ENCODE measurements around the gene KAT5. TPM values are rescaled to one million over a fixed set of nuclear protein-coding genes. Genes with fewer than 3 reads are reported as not detected.
A peak's percentile ranks its signal among the peaks of the same experiment; 100 is the strongest.

Gene KAT5
- total and polyA plus RNA-seq, 10 of the 15 experiments (the other 5 are each of a cell fraction or from before 2014, with no cell fraction given), result 3.4 to 66.1 (median 46.3) TPM

DNA sequence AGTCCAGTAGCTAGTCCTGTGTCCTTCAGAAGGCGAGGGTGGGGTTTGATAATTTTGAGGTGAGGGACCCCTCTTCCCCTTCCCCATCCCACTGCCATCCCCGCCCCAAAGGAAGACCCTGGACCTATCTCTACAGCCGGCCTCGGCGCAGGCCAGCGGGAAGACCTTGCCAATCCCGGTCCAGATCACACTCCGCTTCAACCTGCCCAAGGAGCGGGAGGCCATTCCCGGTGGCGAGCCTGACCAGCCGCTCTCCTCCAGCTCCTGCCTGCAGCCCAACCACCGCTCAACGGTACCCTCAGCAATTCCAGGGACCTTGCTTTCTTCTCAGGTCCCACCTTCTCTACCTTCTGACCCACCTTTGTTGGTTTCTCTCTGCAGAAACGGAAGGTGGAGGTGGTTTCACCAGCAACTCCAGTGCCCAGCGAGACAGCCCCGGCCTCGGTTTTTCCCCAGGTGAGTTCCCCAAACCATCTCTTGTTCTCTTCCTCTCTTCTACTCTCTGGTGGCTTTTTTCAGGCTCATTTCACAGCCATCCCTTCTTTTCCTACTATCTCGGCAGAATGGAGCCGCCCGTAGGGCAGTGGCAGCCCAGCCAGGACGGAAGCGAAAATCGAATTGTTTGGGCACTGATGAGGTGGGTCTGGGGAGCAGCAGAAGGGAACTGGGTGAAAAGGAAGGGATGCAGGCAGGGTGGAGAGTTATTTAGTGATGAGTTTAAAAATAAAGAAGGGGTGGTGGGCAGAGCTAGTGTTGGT lies 1.3 kb downstream of the KAT5 start:
- Histone ChIP-seq H3K79me2 (ENCODE audit: control insufficient read depth, insufficient read depth, low read length) (peaks cover 9% of the 10 kb centered on the region), H3K4me1 (ENCODE audit: control insufficient read depth, insufficient read depth, low read length) (peaks cover 9% of the 10 kb centered on the region), H3K4me2 (ENCODE audit: control insufficient read depth, insufficient read depth) (peak overlapping the region; percentile 99), H3K9me3 (replicated peaks; ENCODE audit: control insufficient read depth, insufficient read depth, low read length) (no peaks in the 10 kb centered on the region), H2AFZ (ENCODE audit: control insufficient read depth, low read depth, low read length) (no peak overlapping the region), H3K36me3 (ENCODE audit: control insufficient read depth in 2 of 2, insufficient read depth in 2 of 2, low read length in 1 of 2) (peaks cover 25 to 26% of the 10 kb centered on the region in 2 experiments; a peak in 3 of 4 replicates), H3K27me3 (replicated peaks in 1 of 2; ENCODE audit: control insufficient read depth in 2 of 2, insufficient read depth in 2 of 2, low read length in 1 of 2) (no peaks in the 10 kb centered on the region), H3K4me3 (peak overlapping the region; percentile 85; the same call in 1 of the 2 replicates), H3K27ac (ENCODE audit: control insufficient read depth, insufficient read depth) (no peak overlapping the region), H4K20me1 (ENCODE audit: control insufficient read depth, insufficient read depth) (no peaks in the 10 kb centered on the region; the same call in 1 of the 2 replicates), H3K9ac (ENCODE audit: control insufficient read depth, insufficient read depth, low read length) (no peak overlapping the region)
- TF ChIP-seq CBX3 (IDR thresholded peaks at IDR 0.05; ENCODE audit: borderline replicate concordance, low read depth) (no peak), MYB (IDR thresholded peaks at IDR 0.05; ENCODE audit: borderline replicate concordance, low read depth, low read length) (no peak), RCOR1 (conservative IDR thresholded peaks at IDR 0.05; ENCODE audit: low read depth, low read length) (no peak), RFX5 (IDR thresholded peaks at IDR 0.05; ENCODE audit: low read depth, low read length) (no peak), HDAC2 (IDR thresholded peaks at IDR 0.05) (no peak), HCFC1 (IDR thresholded peaks at IDR 0.05; ENCODE audit: low read length) (no peak), TBL1XR1 (IDR thresholded peaks at IDR 0.05; ENCODE audit: low read depth, low read length) (no peak), NR2F1 (conservative IDR thresholded peaks at IDR 0.05) (no peak), POLR2AphosphoS5 (IDR thresholded peaks at IDR 0.05; ENCODE audit: low read length) (no peak), NR2C2 (IDR thresholded peaks at IDR 0.05; ENCODE audit: borderline replicate concordance, control insufficient read depth, insufficient read length, low read depth) (no peak)
- in situ Hi-C loops (cut with MboI), result loop anchor here (5.0 kb wide), 3 partner anchors 64 to 274 kb away; no protein-coding TSS in a partner anchor
- BruUV-seq (replicated peaks), result no TSS peak
- DNase-seq (ENCODE audit: low read depth, low spot score), result no peak
- WGBS (ENCODE audit: insufficient coverage, insufficient replicate concordance, low lambda C conversion rate, missing lambda C conversion rate), result 92% methylated on average over 20 of the region's 24 CpGs
- ChIA-PET CTCF (interaction anchor here (1.1 to 3.1 kb wide), 5 partner anchors 10 to 105 kb away, joined by 4 to 42 read pairs (median 35); partner anchors contain the start of gene AP5B1), SMC1A (ENCODE audit: uncharacterized antibody, unreplicated experiment) (interaction anchor here (0.8 to 2.9 kb wide), 3 partner anchors 57 to 275 kb away, joined by 3 to 32 read pairs (median 5); no protein-coding TSS in a partner anchor), RAD21 (ENCODE audit: unreplicated experiment) (interaction anchor here (1.1 to 1.3 kb wide), 2 partner anchors 75 to 146 kb away, joined by 4 to 5 read pairs; partner anchors contain the start of gene MUS81), POLR2A (interaction anchor here (0.8 to 2.7 kb wide), 2 partner anchors 160 to 177 kb away, joined by 4 to 9 read pairs; partner anchors contain the start of gene CCDC85B)
- intact Hi-C loops (cut with micrococcal nuclease; ENCODE audit: unreplicated experiment), result loop anchor here (5.0 to 10.0 kb wide), 2 partner anchors 69 to 839 kb away; partner anchors contain the start of genes AP5B1 and EHD1
- FAIRE-seq, result no peak
- no peak for ATAC-seq

Measured in GM12878 (cell line).